Naive thymus-derived CD8-positive, alpha-beta T cell (primary cell): ENCODE results near the gene C4B. TPM values are rescaled to one million over a fixed set of nuclear protein-coding genes. Genes with fewer than 3 reads are reported as not detected.

Experiments
- ATAC-seq, 2 donors: fragments of 150-1000 bp; cut with Tn5 transposase in 1 of 2; sonication (Bioruptor Pico), chemical (Tn5 transposase) in 1 of 2; 1 replicate in 1 of 2; 2 replicates in 1 of 2; pipeline ENCODE4 v1.10.0; 2021; ENCODE audit warnings: mild to moderate bottlenecking in 2 of 2, moderate library complexity in 2 of 2
- POLR2A ChIA-PET: fragments of 350-600 bp; sonication (Branson Sonifier 250); formaldehyde crosslinking; loops from one replicate; lab custom pipeline; 2021; ENCODE audit warnings: antibody characterized with exemption; lab: Charles Lee
- DNase-seq, 10 donors: peaks; one replicate each; pipeline versions ENCODE4 v3.0.0 to v3.0.0-alpha.2; 2020 to 2022
- H3K27ac Mint-ChIP-seq, 10 donors: one replicate each; pipeline ENCODE4 v1.8.0; 2020 to 2022; ENCODE audit warnings: mild to moderate bottlenecking in 10 of 10, mixed read lengths in 10 of 10, moderate library complexity in 4 of 10, inconsistent platforms in 1 of 10
- H3K27me3 Mint-ChIP-seq, 5 donors: one replicate each; pipeline ENCODE4 v1.8.0; 2021 to 2022; ENCODE audit warnings: mixed read lengths in 5 of 5
- H3K36me3 Mint-ChIP-seq, 3 donors: one replicate each; pipeline ENCODE4 v1.8.0; 2020 to 2022; ENCODE audit warnings: mixed read lengths in 3 of 3, mild to moderate bottlenecking in 2 of 3, inconsistent platforms in 1 of 3
- H3K4me1 Mint-ChIP-seq, 4 donors: one replicate each; pipeline ENCODE4 v1.8.0; 2021 to 2022; ENCODE audit warnings: mixed read lengths in 4 of 4
- H3K4me3 Mint-ChIP-seq, 10 donors: one replicate each; pipeline ENCODE4 v1.8.0; 2020 to 2022; ENCODE audit warnings: mild to moderate bottlenecking in 10 of 10, mixed read lengths in 10 of 10, moderate library complexity in 6 of 10, inconsistent platforms in 1 of 10
- H3K9me3 Mint-ChIP-seq, 9 donors: one replicate each; pipeline ENCODE4 v1.8.0; 2020 to 2022; ENCODE audit warnings: mixed read lengths in 9 of 9, mild to moderate bottlenecking in 3 of 9, inconsistent platforms in 1 of 9, moderate library complexity in 1 of 9
- polyA plus RNA-seq, 3 donors: library from polyadenylated mRNA; unstranded; fragments of 300-500 nt; fragmentation: Illumina TruSeq; gene quantifications; one replicate each; pipeline ENCODE4 v1.2.3, GENCODE V29; 2021
- total RNA-seq, 8 experiments: library from RNA in 2 of 8; stranded (reverse) in 2 of 8; gene quantifications; one replicate each; pipeline ENCODE4 v1.2.3 and lab custom pipeline; 2021 to 2026

Gene C4B
- total and polyA plus RNA-seq, 5 experiments from 2014 or later: 0.31 to 8.7 (median 7.7) TPM; not detected in 2

- Mint-ChIP-seq H3K4me1 (peaks cover 1 to 5% (median 3%) of the 10 kb centered on the region in 4 donors), H3K4me3 (no peak overlapping the region), H3K9me3 (peaks cover 0 to 2% (median 0%) of the 10 kb centered on the region in 9 donors), H3K36me3 (peaks cover 0 to 2% (median 2%) of the 10 kb centered on the region in 3 donors), H3K27me3 (peaks cover 5 to 33% (median 21%) of the 10 kb centered on the region in 5 donors), H3K27ac (peak overlapping the region in 2 of 10 donors; percentile 60 to 77)
- no peak for ATAC-seq
- POLR2A ChIA-PET: interaction anchor here (0.9 kb wide), 1 partner anchor 53 kb away, joined by 3 read pairs; no protein-coding TSS in a partner anchor
- DNase-seq: no peak
Observed at GRCh38 chr6:32082935-32083334, 68.3 kb downstream of the C4B start.

- H3K27me3 Mint-ChIP-seq: peaks cover 5 to 33% (median 23%) of the 10 kb centered on the region in 5 donors
- peaks cover 0 to 2% (median 2%) of the 10 kb centered on the region in 3 donors for H3K36me3 Mint-ChIP-seq
- ATAC-seq: no peak
- peaks cover 0 to 2% (median 0%) of the 10 kb centered on the region in 9 donors for H3K9me3 Mint-ChIP-seq
- POLR2A ChIA-PET: no interaction called here
- peak overlapping the region in 1 of 10 donors; percentile 51 for H3K27ac Mint-ChIP-seq
- H3K4me1 Mint-ChIP-seq: peaks cover 1 to 5% (median 3%) of the 10 kb centered on the region in 4 donors
- peak in 1 of 10 donors; percentile 34 for DNase-seq
- no peak overlapping the region for H3K4me3 Mint-ChIP-seq
Observed at GRCh38 chr6:32083812-32084768, 69.5 kb downstream of the C4B start.

- peaks cover 5 to 33% (median 27%) of the 10 kb centered on the region in 5 donors for H3K27me3 Mint-ChIP-seq
- POLR2A ChIA-PET: no interaction called here
- peaks cover 1 to 5% (median 3%) of the 10 kb centered on the region in 4 donors for H3K4me1 Mint-ChIP-seq
- peak in 1 of 10 donors; percentile 24 for DNase-seq
- no peak overlapping the region for H3K27ac Mint-ChIP-seq
- H3K36me3 Mint-ChIP-seq: peaks cover 0 to 2% (median 2%) of the 10 kb centered on the region in 3 donors
- H3K4me3 Mint-ChIP-seq: no peak overlapping the region
- H3K9me3 Mint-ChIP-seq: peaks cover 0 to 2% (median 0%) of the 10 kb centered on the region in 9 donors
- no peak for ATAC-seq
Observed at GRCh38 chr6:32084780-32085179, 70.2 kb downstream of the C4B start.

Other genes starting within 250 kb of the C4B start
- gene VWA7, start 237.5 kb upstream of the C4B start, total RNA-seq: under 1 TPM; 0.47 to 0.52 TPM
- under 1 TPM in 1 of 3 donors, not detected in 2; 0.34 TPM for gene VWA7, start 237.5 kb upstream of the C4B start, polyA plus RNA-seq
- 10 to 100 TPM; 37.6 to 40.3 TPM for gene VARS1, start 219.0 kb upstream of the C4B start, total RNA-seq
- 10 to 100 TPM; 27.5 to 37.8 (median 30.3) TPM for gene VARS1, start 219.0 kb upstream of the C4B start, polyA plus RNA-seq
- gene LSM2, start 207.8 kb upstream of the C4B start, total RNA-seq: 10 to 100 TPM; 28.9 to 31.9 TPM
- gene LSM2, start 207.8 kb upstream of the C4B start, polyA plus RNA-seq: 10 to 100 TPM; 67.1 to 80.3 (median 77.9) TPM
- gene HSPA1L, start 199.5 kb upstream of the C4B start, total RNA-seq: 1 to 10 TPM; 3.5 to 4.0 TPM
- 1 to 10 TPM in 2 of 3 donors, under 1 TPM in 1; 0.56 to 1.6 (median 1.6) TPM for gene HSPA1L, start 199.5 kb upstream of the C4B start, polyA plus RNA-seq
- gene HSPA1A, start 199.3 kb upstream of the C4B start, total RNA-seq: 10 to 100 TPM; 54.8 to 56.9 TPM
- 10 to 100 TPM in 2 of 3 donors, 1 to 10 TPM in 1; 6.9 to 17.3 (median 11.4) TPM for gene HSPA1A, start 199.3 kb upstream of the C4B start, polyA plus RNA-seq
- gene HSPA1B, start 187.1 kb upstream of the C4B start, total RNA-seq: 10 to 100 TPM; 39.6 to 42.2 TPM
- gene HSPA1B, start 187.1 kb upstream of the C4B start, polyA plus RNA-seq: 1 to 10 TPM in 2 of 3 donors, under 1 TPM in 1; 0.28 to 1.3 (median 1.2) TPM
- 10 to 100 TPM; 15.0 to 15.8 TPM for gene NEU1, start 152.0 kb upstream of the C4B start, total RNA-seq
- gene NEU1, start 152.0 kb upstream of the C4B start, polyA plus RNA-seq: 10 to 100 TPM; 10.9 to 17.9 (median 16.2) TPM
- gene SLC44A4, start 135.8 kb upstream of the C4B start, total RNA-seq: not detected
- not detected for gene SLC44A4, start 135.8 kb upstream of the C4B start, polyA plus RNA-seq
- 10 to 100 TPM; 77.1 to 81.8 TPM for gene EHMT2, start 117.1 kb upstream of the C4B start, total RNA-seq
- gene EHMT2, start 117.1 kb upstream of the C4B start, polyA plus RNA-seq: 10 to 100 TPM; 37.3 to 57.9 (median 43.0) TPM
- gene ZBTB12, start 112.7 kb upstream of the C4B start, total RNA-seq: 1 to 10 TPM; 3.1 to 3.7 TPM
- not detected for gene ZBTB12, start 112.7 kb upstream of the C4B start, polyA plus RNA-seq
- 1 to 10 TPM; 3.8 to 4.3 TPM for gene C2, start 87.1 kb upstream of the C4B start, total RNA-seq
- gene C2, start 87.1 kb upstream of the C4B start, polyA plus RNA-seq: not detected
- 1 to 10 TPM; 1.0 to 1.4 TPM for gene CFB, start 68.7 kb upstream of the C4B start, total RNA-seq
- gene CFB, start 68.7 kb upstream of the C4B start, polyA plus RNA-seq: under 1 TPM in 2 of 3 donors, not detected in 1; 0.22 to 0.61 TPM
- gene NELFE, start 55.8 kb upstream of the C4B start, total RNA-seq: 10 to 100 TPM; 41.7 to 45.1 TPM
- 10 to 100 TPM; 55.9 to 68.6 (median 66.4) TPM for gene NELFE, start 55.8 kb upstream of the C4B start, polyA plus RNA-seq
- 100 to 1,000 TPM; 130 to 141 TPM for gene SKIC2, start 55.6 kb upstream of the C4B start, total RNA-seq
- gene SKIC2, start 55.6 kb upstream of the C4B start, polyA plus RNA-seq: 10 to 100 TPM; 18.1 to 19.9 (median 19.4) TPM
- gene DXO, start 42.7 kb upstream of the C4B start, total RNA-seq: 10 to 100 TPM; 36.4 to 41.0 TPM
- gene DXO, start 42.7 kb upstream of the C4B start, polyA plus RNA-seq: 10 to 100 TPM; 12.5 to 16.4 (median 14.5) TPM
- 1 to 10 TPM; 5.9 to 6.0 TPM for gene C4A, start 32.7 kb upstream of the C4B start, total RNA-seq
- under 1 TPM in 1 of 3 donors, not detected in 2; 0.81 TPM for gene C4A, start 32.7 kb upstream of the C4B start, polyA plus RNA-seq
- 1 to 10 TPM; 1.2 to 1.8 TPM for gene CYP21A2, start 23.6 kb downstream of the C4B start, total RNA-seq
- not detected for gene CYP21A2, start 23.6 kb downstream of the C4B start, polyA plus RNA-seq
- gene TNXB, start 94.5 kb downstream of the C4B start, total RNA-seq: 10 to 100 TPM; 14.5 to 17.8 TPM
- under 1 TPM in 1 of 3 donors, not detected in 2; 0.13 TPM for gene TNXB, start 94.5 kb downstream of the C4B start, polyA plus RNA-seq
- 100 to 1,000 TPM; 140 to 141 TPM for gene ATF6B, start 113.5 kb downstream of the C4B start, total RNA-seq
- gene ATF6B, start 113.5 kb downstream of the C4B start, polyA plus RNA-seq: 10 to 100 TPM; 17.5 to 25.7 (median 21.4) TPM
- gene FKBPL, start 115.5 kb downstream of the C4B start, total RNA-seq: 1 to 10 TPM; 1.8 to 2.1 TPM
- 1 to 10 TPM in 1 of 3 donors, under 1 TPM in 2; 0.37 to 2.5 (median 0.51) TPM for gene FKBPL, start 115.5 kb downstream of the C4B start, polyA plus RNA-seq
- gene PRRT1, start 137.1 kb downstream of the C4B start, total RNA-seq: 1 to 10 TPM; 5.5 to 5.6 TPM
- 1 to 10 TPM; 1.2 to 3.6 (median 2.8) TPM for gene PRRT1, start 137.1 kb downstream of the C4B start, polyA plus RNA-seq
- gene PPT2, start 139.3 kb downstream of the C4B start, total RNA-seq: 10 to 100 TPM; 22.6 to 23.1 TPM
- gene PPT2, start 139.3 kb downstream of the C4B start, polyA plus RNA-seq: 10 to 100 TPM; 17.3 to 20.6 (median 18.3) TPM
- 10 to 100 TPM; 29.3 to 30.1 TPM for gene EGFL8, start 149.8 kb downstream of the C4B start, total RNA-seq
- gene EGFL8, start 149.8 kb downstream of the C4B start, polyA plus RNA-seq: under 1 TPM in 1 of 3 donors, not detected in 2; 0.61 TPM
- 10 to 100 TPM; 27.5 to 28.6 TPM for gene AGPAT1, start 161.3 kb downstream of the C4B start, total RNA-seq
- 10 to 100 TPM; 16.3 to 19.5 (median 19.1) TPM for gene AGPAT1, start 161.3 kb downstream of the C4B start, polyA plus RNA-seq
- gene RNF5, start 163.6 kb downstream of the C4B start, total RNA-seq: 10 to 100 TPM; 38.6 to 40.0 TPM
- gene RNF5, start 163.6 kb downstream of the C4B start, polyA plus RNA-seq: 100 to 1,000 TPM; 102 to 117 (median 102) TPM
- gene AGER, start 169.5 kb downstream of the C4B start, total RNA-seq: 10 to 100 TPM; 56.0 to 60.3 TPM
- 1 to 10 TPM in 1 of 3 donors, under 1 TPM in 2; 0.09 to 1.9 (median 0.25) TPM for gene AGER, start 169.5 kb downstream of the C4B start, polyA plus RNA-seq
- gene PBX2, start 175.4 kb downstream of the C4B start, total RNA-seq: 100 to 1,000 TPM; 173 to 174 TPM
- 1 to 10 TPM; 1.6 to 2.2 (median 2.0) TPM for gene PBX2, start 175.4 kb downstream of the C4B start, polyA plus RNA-seq
- gene GPSM3, start 177.8 kb downstream of the C4B start, total RNA-seq: 100 to 1,000 TPM; 274 to 276 TPM
- gene GPSM3, start 177.8 kb downstream of the C4B start, polyA plus RNA-seq: 100 to 1,000 TPM; 106 to 144 (median 138) TPM
- 1 to 10 TPM; 1.2 to 1.8 TPM for gene NOTCH4, start 209.3 kb downstream of the C4B start, total RNA-seq
- under 1 TPM; 0.22 to 0.48 (median 0.28) TPM for gene NOTCH4, start 209.3 kb downstream of the C4B start, polyA plus RNA-seq